ENCODE measurements around the gene GALNT7.
A peak's percentile ranks its signal among the peaks of the same experiment; 100 is the strongest.
"Not testable (repeated sequence)": the region's sequence is repeated elsewhere in the genome, so short reads cannot be mapped to it uniquely, and the experiment has no call there.

The GALNT7 gene

GRCh38 chr4:173168396-173169177 lies at the start of gene GALNT7:
Gene GALNT7, plus strand, starts transcription at chr4:173168811. Its CDS starts 25 bp downstream, at chr4:173168836.
- Histone ChIP-seq H3K36me3 (ENCODE audit: insufficient read depth, low read length) (no peaks in the 10 kb centered on the region), H3K4me1 (ENCODE audit: insufficient read depth, low read length) (peaks cover 30% of the 10 kb centered on the region), H3K9ac (ENCODE audit: low read depth, low read length) (peak within 1 kb of the TSS; percentile 58), H3K9me3 (ENCODE audit: control insufficient read depth, insufficient read depth, low read length) (no peaks in the 10 kb centered on the region)

GRCh38 chr4:173118819-173119218 lies 49.8 kb upstream of the GALNT7 start:
- not testable (repeated sequence) for H3K9me3 ChIP-seq (ENCODE audit: control insufficient read depth, insufficient read depth, low read length); H3K4me1 ChIP-seq (ENCODE audit: insufficient read depth, low read length); H3K36me3 ChIP-seq (ENCODE audit: insufficient read depth, low read length); H3K9ac ChIP-seq (ENCODE audit: low read depth, low read length)

- Histone ChIP-seq H3K36me3 (ENCODE audit: insufficient read depth, low read length) (no peaks in the 10 kb centered on the region), H3K9me3 (ENCODE audit: control insufficient read depth, insufficient read depth, low read length) (no peaks in the 10 kb centered on the region), H3K4me1 (ENCODE audit: insufficient read depth, low read length) (0 out of 2 replicates have a peak, but pooled peaks cover 6% of the 10 kb centered on the region), H3K9ac (ENCODE audit: low read depth, low read length) (no peak overlapping the region)
Observed at GRCh38 chr4:173119818-173120217, 48.8 kb upstream of the GALNT7 start.

- Histone ChIP-seq H3K9ac (ENCODE audit: low read depth, low read length) (no peak overlapping the region), H3K9me3 (ENCODE audit: control insufficient read depth, insufficient read depth, low read length) (no peaks in the 10 kb centered on the region), H3K36me3 (ENCODE audit: insufficient read depth, low read length) (no peaks in the 10 kb centered on the region), H3K4me1 (ENCODE audit: insufficient read depth, low read length) (0 out of 2 replicates have a peak, but pooled peaks cover 6% of the 10 kb centered on the region)
Observed at GRCh38 chr4:173121076-173121561, 47.5 kb upstream of the GALNT7 start.

- Histone ChIP-seq H3K9me3 (ENCODE audit: control insufficient read depth, insufficient read depth, low read length) (no peaks in the 10 kb centered on the region), H3K36me3 (ENCODE audit: insufficient read depth, low read length) (no peaks in the 10 kb centered on the region), H3K4me1 (ENCODE audit: insufficient read depth, low read length) (0 out of 2 replicates have a peak, but pooled peaks cover 6% of the 10 kb centered on the region), H3K9ac (ENCODE audit: low read depth, low read length) (no peak overlapping the region)
Observed at GRCh38 chr4:173124209-173124865, 44.3 kb upstream of the GALNT7 start.

DNA sequence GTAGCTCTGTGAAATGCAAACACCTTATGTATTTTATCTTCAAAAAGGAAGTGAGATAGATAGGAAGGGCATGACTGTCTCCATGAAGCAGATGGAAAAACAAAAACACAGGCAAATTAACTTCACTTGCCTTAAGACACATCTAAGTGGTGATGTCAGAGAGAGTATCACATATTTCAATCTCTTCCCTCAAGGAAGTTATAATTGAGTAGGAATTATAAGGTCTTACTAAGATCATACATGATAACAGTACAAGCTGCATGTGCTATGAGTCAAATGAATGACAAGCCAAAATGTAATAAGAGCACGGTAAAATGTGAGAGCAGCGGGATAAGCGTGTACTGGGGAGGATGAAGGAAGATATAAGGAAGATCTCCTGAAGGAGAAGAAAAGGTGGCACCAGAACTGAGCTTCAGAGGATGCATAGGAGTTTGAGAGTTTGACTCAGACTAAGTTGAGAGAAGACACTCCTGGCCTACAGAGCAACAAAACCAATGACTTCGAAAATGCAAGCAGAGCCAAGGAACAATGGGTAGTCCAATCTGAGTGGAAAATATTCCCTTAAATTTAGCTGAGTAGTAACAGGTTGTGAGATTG lies 43.3 kb upstream of the GALNT7 start:
- H3K9me3 ChIP-seq (ENCODE audit: control insufficient read depth, insufficient read depth, low read length) = no peaks in the 10 kb centered on the region
- H3K9ac ChIP-seq (ENCODE audit: low read depth, low read length) = no peak overlapping the region
- H3K4me1 ChIP-seq (ENCODE audit: insufficient read depth, low read length) = 0 out of 2 replicates have a peak, but pooled peaks cover 6% of the 10 kb centered on the region
- no peaks in the 10 kb centered on the region for H3K36me3 ChIP-seq (ENCODE audit: insufficient read depth, low read length)

- Histone ChIP-seq H3K4me1 (ENCODE audit: insufficient read depth, low read length) (no peaks in the 10 kb centered on the region), H3K9ac (ENCODE audit: low read depth, low read length) (no peak overlapping the region), H3K36me3 (ENCODE audit: insufficient read depth, low read length) (no peaks in the 10 kb centered on the region)
Observed at GRCh38 chr4:173128199-173128890, 40.3 kb upstream of the GALNT7 start.

DNA sequence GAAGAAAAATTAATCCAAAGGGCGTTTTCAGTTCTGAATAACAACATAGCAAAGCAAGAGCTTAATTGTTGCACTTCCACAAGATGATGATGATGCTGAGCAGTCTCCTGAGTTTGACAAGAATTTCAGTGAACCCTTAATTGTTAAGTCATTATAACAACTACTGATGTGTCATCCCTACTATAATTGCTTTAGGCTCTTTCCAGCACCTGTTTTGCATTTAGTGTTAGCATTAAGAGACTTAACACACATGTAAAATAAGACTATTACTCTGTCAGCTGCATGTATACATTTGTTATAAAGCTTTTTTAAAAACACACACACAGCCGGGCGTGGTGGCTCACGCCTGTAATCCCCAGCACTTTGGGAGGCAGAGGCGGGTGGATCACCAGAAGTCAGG lies 37.9 kb upstream of the GALNT7 start:
- Histone ChIP-seq H3K9me3 (ENCODE audit: control insufficient read depth, insufficient read depth, low read length) (no peaks in the 10 kb centered on the region), H3K9ac (ENCODE audit: low read depth, low read length) (no peak overlapping the region), H3K4me1 (ENCODE audit: insufficient read depth, low read length) (no peaks in the 10 kb centered on the region; the same call in 1 of the 2 replicates), H3K36me3 (ENCODE audit: insufficient read depth, low read length) (no peaks in the 10 kb centered on the region)

More at GRCh38 chr4:173128199-173128890, 40.3 kb upstream of the GALNT7 start:
- no peaks in the 10 kb centered on the region for H3K9me3 ChIP-seq (ENCODE audit: control insufficient read depth, insufficient read depth, low read length)

GRCh38 chr4:173134426-173134825 lies 34.2 kb upstream of the GALNT7 start:
- no peaks in the 10 kb centered on the region for H3K36me3 ChIP-seq (ENCODE audit: insufficient read depth, low read length)
- no peaks in the 10 kb centered on the region for H3K9me3 ChIP-seq (ENCODE audit: control insufficient read depth, insufficient read depth, low read length)
- no peaks in the 10 kb centered on the region; the same call in 1 of the 2 replicates for H3K4me1 ChIP-seq (ENCODE audit: insufficient read depth, low read length)
- no peak overlapping the region for H3K9ac ChIP-seq (ENCODE audit: low read depth, low read length)

DNA sequence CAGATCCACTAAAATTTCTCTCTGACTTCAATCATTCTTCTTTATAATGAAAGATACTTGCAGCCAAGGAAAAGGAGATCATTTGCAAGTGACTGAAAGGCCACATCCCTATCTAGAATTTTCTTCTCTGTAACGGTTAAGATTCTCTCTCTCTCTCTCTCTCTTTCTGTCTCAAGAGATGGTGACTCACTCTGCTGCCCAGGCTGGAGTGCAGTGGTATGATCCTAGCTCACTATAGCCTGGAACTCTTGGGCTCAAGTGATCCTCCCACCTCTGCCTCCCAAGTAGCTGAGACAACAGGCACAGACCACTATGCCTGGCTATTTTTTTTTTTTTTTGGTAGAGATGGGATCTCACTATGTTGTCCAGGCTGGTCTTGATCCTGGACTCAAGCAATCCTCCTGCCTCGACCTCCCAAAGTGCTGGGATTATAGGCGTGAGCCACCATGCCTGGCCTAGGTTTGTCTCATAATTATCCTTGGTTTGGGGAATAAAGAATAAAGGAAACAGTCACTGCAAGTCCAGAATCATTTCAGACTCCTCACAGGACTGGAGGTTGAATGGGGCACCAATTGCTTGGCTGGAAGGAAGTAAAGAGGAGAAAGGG lies 33.3 kb upstream of the GALNT7 start:
- H3K36me3 ChIP-seq (ENCODE audit: insufficient read depth, low read length) = no peaks in the 10 kb centered on the region
- H3K4me1 ChIP-seq (ENCODE audit: insufficient read depth, low read length) = peaks cover 4% of the 10 kb centered on the region; the same call in 1 of the 2 replicates
- H3K9me3 ChIP-seq (ENCODE audit: control insufficient read depth, insufficient read depth, low read length) = no peaks in the 10 kb centered on the region
- no peak overlapping the region for H3K9ac ChIP-seq (ENCODE audit: low read depth, low read length)

GRCh38 chr4:173138624-173139023 lies 30.0 kb upstream of the GALNT7 start:
- H3K36me3 ChIP-seq (ENCODE audit: insufficient read depth, low read length) = no peaks in the 10 kb centered on the region
- H3K9me3 ChIP-seq (ENCODE audit: control insufficient read depth, insufficient read depth, low read length) = no peaks in the 10 kb centered on the region
- H3K4me1 ChIP-seq (ENCODE audit: insufficient read depth, low read length) = peaks cover 4% of the 10 kb centered on the region; the same call in 1 of the 2 replicates
- no peak overlapping the region for H3K9ac ChIP-seq (ENCODE audit: low read depth, low read length)

DNA sequence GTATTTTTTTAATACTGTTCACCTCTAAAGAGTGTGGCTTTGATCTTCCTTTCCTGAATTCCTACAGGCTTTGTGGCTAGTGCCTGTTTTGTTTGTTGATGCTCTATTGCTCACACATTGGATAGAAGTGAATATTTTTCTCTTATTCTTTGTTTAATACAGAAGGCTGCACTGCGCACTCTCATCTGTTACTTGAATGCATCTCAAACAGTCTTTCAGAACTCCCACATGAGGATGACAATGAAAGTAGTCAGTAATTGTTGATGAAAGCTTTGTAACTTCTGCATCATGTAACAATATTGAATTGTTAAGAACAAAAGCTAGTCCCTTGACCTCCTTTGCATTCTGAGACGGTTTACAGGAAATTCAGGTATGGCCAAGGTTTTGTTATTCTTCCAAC lies 29.1 kb upstream of the GALNT7 start:
- H3K36me3 ChIP-seq (ENCODE audit: insufficient read depth, low read length) = no peaks in the 10 kb centered on the region
- no peaks in the 10 kb centered on the region for H3K9me3 ChIP-seq (ENCODE audit: control insufficient read depth, insufficient read depth, low read length)
- peaks cover 4% of the 10 kb centered on the region; the same call in 1 of the 2 replicates for H3K4me1 ChIP-seq (ENCODE audit: insufficient read depth, low read length)
- H3K9ac ChIP-seq (ENCODE audit: low read depth, low read length) = no peak overlapping the region

DNA sequence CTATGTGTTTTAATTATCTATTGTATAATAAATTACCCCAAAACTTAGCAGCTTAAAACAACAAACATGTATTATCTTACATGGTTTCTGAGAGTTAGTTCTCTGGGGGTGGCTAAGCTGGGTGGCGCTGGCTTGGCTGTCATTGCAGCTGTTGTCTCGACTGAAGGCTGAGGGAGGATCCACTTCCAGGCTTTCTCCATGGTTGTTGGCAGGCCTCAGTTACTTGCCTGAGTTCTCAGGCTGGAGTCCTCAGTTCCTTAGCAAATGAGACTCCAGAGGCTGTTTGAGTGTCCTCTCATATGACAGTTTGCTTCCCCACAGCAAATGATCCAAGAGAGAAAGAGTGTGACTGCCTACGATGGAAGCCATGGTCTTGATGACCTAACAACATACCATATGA lies 23.5 kb upstream of the GALNT7 start:
- H3K36me3 ChIP-seq (ENCODE audit: insufficient read depth, low read length) = no peaks in the 10 kb centered on the region
- H3K4me1 ChIP-seq (ENCODE audit: insufficient read depth, low read length) = no peaks in the 10 kb centered on the region
- no peaks in the 10 kb centered on the region for H3K9me3 ChIP-seq (ENCODE audit: control insufficient read depth, insufficient read depth, low read length)
- H3K9ac ChIP-seq (ENCODE audit: low read depth, low read length) = no peak overlapping the region

- no peaks in the 10 kb centered on the region for H3K9me3 ChIP-seq (ENCODE audit: control insufficient read depth, insufficient read depth, low read length)
- no peak overlapping the region for H3K9ac ChIP-seq (ENCODE audit: low read depth, low read length)
- H3K36me3 ChIP-seq (ENCODE audit: insufficient read depth, low read length) = no peaks in the 10 kb centered on the region
- H3K4me1 ChIP-seq (ENCODE audit: insufficient read depth, low read length) = no peaks in the 10 kb centered on the region
Observed at GRCh38 chr4:173146456-173146855, 22.2 kb upstream of the GALNT7 start.

Measured in ES-I3 (cell line).